GM23248 (cell line): ENCODE results near the gene ABHD16A. TPM values are rescaled to one million over a fixed set of nuclear protein-coding genes. Genes with fewer than 3 reads are reported as not detected.

Experiments
- DNase-seq: peaks from one replicate; pipeline ENCODE4 v3.0.0-alpha.2; 2015
- H2AFZ ChIP-seq: fragments of 200-600 bp; sonication (generic); 2 replicates; pipeline ENCODE4 v1.6.1; 2016; ENCODE audit warnings: antibody characterized with exemption
- H3F3A ChIP-seq: fragments of 200-600 bp; sonication (generic); 2 replicates; pipeline ENCODE4 v1.6.1; 2016; ENCODE audit warnings: mild to moderate bottlenecking, antibody characterized with exemption, mixed run types; ENCODE audit not compliant: insufficient read depth
- H3K27ac ChIP-seq: fragments of 200-600 bp; sonication (generic); 2 replicates; pipeline ENCODE4 v1.5.1; 2016; ENCODE audit warnings: mild to moderate bottlenecking
- H3K27me3 ChIP-seq: fragments of 200-600 bp; sonication (generic); replicated peaks from 2 replicates; pipeline ENCODE4 v1.6.1; 2016; ENCODE audit warnings: mild to moderate bottlenecking; ENCODE audit not compliant: insufficient read depth
- H3K36me3 ChIP-seq: fragments of 200-600 bp; sonication (generic); 2 replicates; pipeline ENCODE4 v1.6.1; 2016; ENCODE audit warnings: low read depth, mild to moderate bottlenecking
- H3K4me1 ChIP-seq: fragments of 200-600 bp; sonication (generic); 2 replicates; pipeline ENCODE4 v1.6.1; 2016; ENCODE audit warnings: mild to moderate bottlenecking; ENCODE audit not compliant: insufficient read depth
- H3K4me2 ChIP-seq: fragments of 200-600 bp; sonication (generic); one replicate; pipeline ENCODE4 v1.6.1; 2016; ENCODE audit warnings: mild to moderate bottlenecking; ENCODE audit not compliant: unreplicated experiment
- H3K4me3 ChIP-seq: fragments of 200-600 bp; sonication (generic); 2 replicates; pipeline ENCODE4 v1.5.1; 2016; ENCODE audit warnings: mild to moderate bottlenecking
- H3K79me2 ChIP-seq: fragments of 200-600 bp; sonication (generic); 2 replicates; pipeline ENCODE4 v1.6.1; 2016; ENCODE audit warnings: mild to moderate bottlenecking; ENCODE audit not compliant: insufficient read depth
- H3K9ac ChIP-seq: fragments of 200-600 bp; sonication (generic); 2 replicates; pipeline ENCODE4 v1.6.1; 2016; ENCODE audit warnings: mild to moderate bottlenecking
- H3K9me2 ChIP-seq: fragments of 200-600 bp; sonication (generic); 2 replicates; pipeline ENCODE4 v1.6.1; 2016; ENCODE audit warnings: mixed run types, mild to moderate bottlenecking, moderate library complexity; ENCODE audit not compliant: insufficient read depth
- H3K9me3 ChIP-seq: fragments of 200-600 bp; sonication (generic); one replicate; pipeline ENCODE4 v1.6.1; 2017; ENCODE audit warnings: low read depth
- H4K20me1 ChIP-seq: fragments of 200-600 bp; sonication (generic); 2 replicates; pipeline ENCODE4 v1.6.0; 2016; ENCODE audit not compliant: insufficient read depth
- EZH2 ChIP-seq: fragments of 200-600 bp; sonication (generic); IDR thresholded peaks from 2 replicates; pipeline ENCODE4 v1.6.1; 2018; ENCODE audit warnings: antibody characterized with exemption, mild to moderate bottlenecking; ENCODE audit not compliant: insufficient read depth, poor library complexity, severe bottlenecking
- EZH2phosphoT487 ChIP-seq: fragments of 200-600 bp; sonication (generic); IDR thresholded peaks from 2 replicates; pipeline ENCODE4 v1.6.1; 2018; ENCODE audit warnings: antibody characterized with exemption, moderate library complexity, mild to moderate bottlenecking, low read depth; ENCODE audit not compliant: insufficient read depth
- WGBS, 2 experiments: methylation state at CpG; one replicate each; pipeline ENCODE4 v1.1.6; 2015 to 2017; ENCODE audit warnings: low lambda C conversion rate in 2 of 2, low coverage in 1 of 2; ENCODE audit errors: missing lambda C conversion rate in 2 of 2; 5-methylcytosine and 5-hydroxymethylcytosine counted together
- in situ Hi-C: fragments of 300-500 bp; cut with MboI; formaldehyde crosslinking; loops from 2 replicates; pipeline ENCODE4 v1.15.0; 2020
- polyA plus RNA-seq: library from polyadenylated mRNA; unstranded; fragments of >200 nt; fragmentation: Nextera tagmentation; extraction: Ambion mirVana; gene quantifications from 2 replicates; pipeline ENCODE4 v1.2.1, GENCODE V29; 2016
- total RNA-seq: library from RNA; depleted of rRNA; stranded (reverse); fragments of >200 nt; shearing (Covaris generic); gene quantifications from 2 replicates; pipeline ENCODE4 v1.2.3, GENCODE V29; 2014

Gene ABHD16A
- total and polyA plus RNA-seq, 2 experiments from 2014 or later = 48.0 to 54.0 TPM

GRCh38 chr6:31643818-31644454 is 59.2 kb downstream of the ABHD16A start:
- H3K79me2 ChIP-seq = peaks cover 20% of the 10 kb centered on the region
- no peak for DNase-seq
- peaks cover 50% of the 10 kb centered on the region for H3K36me3 ChIP-seq
- H3F3A ChIP-seq = peaks cover 28% of the 10 kb centered on the region
- TF ChIP-seq EZH2 (no peak), EZH2phosphoT487 (no peak)
- H3K9ac ChIP-seq = no peak overlapping the region
- in situ Hi-C loops = no loop called here
- H2AFZ ChIP-seq = no peak overlapping the region
- no peaks in the 10 kb centered on the region for H4K20me1 ChIP-seq
- no peaks in the 10 kb centered on the region for H3K9me3 ChIP-seq
- no peak overlapping the region for H3K27ac ChIP-seq
- H3K4me2 ChIP-seq = no peak overlapping the region
- no peaks in the 10 kb centered on the region for H3K9me2 ChIP-seq
- no peak overlapping the region for H3K4me3 ChIP-seq
- H3K4me1 ChIP-seq = peaks cover 11% of the 10 kb centered on the region
- H3K27me3 ChIP-seq = no peaks in the 10 kb centered on the region
- 87 to 92% methylated on average over 14 to 17 of the region's 17 CpGs for WGBS, 2 experiments

- H3K27ac ChIP-seq = no peak overlapping the region
- 91 to 93% methylated on average over 6 of the region's 6 CpGs for WGBS, 2 experiments
- no peak overlapping the region for H3K4me2 ChIP-seq
- DNase-seq = no peak
- H3K79me2 ChIP-seq = peaks cover 12% of the 10 kb centered on the region
- H2AFZ ChIP-seq = no peak overlapping the region
- no peak overlapping the region for H3K9ac ChIP-seq
- H3K9me3 ChIP-seq = no peaks in the 10 kb centered on the region
- H3K4me3 ChIP-seq = no peak overlapping the region
- peaks cover 37% of the 10 kb centered on the region for H3F3A ChIP-seq
- peaks cover 12% of the 10 kb centered on the region for H3K4me1 ChIP-seq
- TF ChIP-seq EZH2phosphoT487 = no peak
- TF ChIP-seq EZH2 = no peak
- H3K27me3 ChIP-seq = no peaks in the 10 kb centered on the region
- peaks cover 45% of the 10 kb centered on the region for H3K36me3 ChIP-seq
- in situ Hi-C loops = no loop called here
- no peaks in the 10 kb centered on the region for H3K9me2 ChIP-seq
- H4K20me1 ChIP-seq = no peaks in the 10 kb centered on the region
Observed at GRCh38 chr6:31642798-31643570, 60.1 kb downstream of the ABHD16A start.

- Histone ChIP-seq H3K27me3 (no peaks in the 10 kb centered on the region), H3F3A (peaks cover 51% of the 10 kb centered on the region), H3K9ac (no peak overlapping the region), H3K27ac (no peak overlapping the region), H3K4me3 (no peak overlapping the region), H3K9me3 (no peaks in the 10 kb centered on the region), H4K20me1 (no peaks in the 10 kb centered on the region), H3K9me2 (no peaks in the 10 kb centered on the region), H3K36me3 (peaks cover 51% of the 10 kb centered on the region), H3K79me2 (no peaks in the 10 kb centered on the region), H3K4me1 (peaks cover 12% of the 10 kb centered on the region), H2AFZ (no peak overlapping the region), H3K4me2 (no peak overlapping the region)
- TF ChIP-seq EZH2phosphoT487 (no peak), EZH2 (no peak)
- no peak for DNase-seq
- 78 to 86% methylated on average over 4 of the region's 4 CpGs for WGBS, 2 experiments
- in situ Hi-C loops = no loop called here
Observed at GRCh38 chr6:31641370-31641769, 61.8 kb downstream of the ABHD16A start.

- no peak for DNase-seq
- H3K4me1 ChIP-seq = peaks cover 12% of the 10 kb centered on the region
- H3K27ac ChIP-seq = peak overlapping the region; percentile 84; the same call in 1 of the 2 replicates
- H4K20me1 ChIP-seq = no peaks in the 10 kb centered on the region
- no peaks in the 10 kb centered on the region; the same call in 1 of the 2 replicates for H3K79me2 ChIP-seq
- H3K4me2 ChIP-seq = no peak overlapping the region
- no peak for TF ChIP-seq EZH2
- no peak for TF ChIP-seq EZH2phosphoT487
- H3K9me3 ChIP-seq = no peaks in the 10 kb centered on the region
- H3F3A ChIP-seq = peaks cover 58% of the 10 kb centered on the region
- H3K4me3 ChIP-seq = no peak overlapping the region
- no peak overlapping the region for H3K9ac ChIP-seq
- in situ Hi-C loops = no loop called here
- 93 to 94% methylated on average over 6 of the region's 6 CpGs for WGBS, 2 experiments
- H2AFZ ChIP-seq = no peak overlapping the region
- no peaks in the 10 kb centered on the region for H3K27me3 ChIP-seq
- H3K36me3 ChIP-seq = peaks cover 52% of the 10 kb centered on the region
- H3K9me2 ChIP-seq = no peaks in the 10 kb centered on the region
Observed at GRCh38 chr6:31640612-31641011, 62.5 kb downstream of the ABHD16A start.
